Ishikawa (cell line): Measurements from ENCODE around the gene CFAP107.

Source experiments
- CEBPB ChIP-seq: IDR thresholded peaks from 2 replicates; pipeline ENCODE4 v1.6.1; 2012
- CREB1 ChIP-seq: IDR thresholded peaks from 2 replicates; pipeline ENCODE4 v1.6.1; 2012; ENCODE audit warnings: low read depth
- EGR1 ChIP-seq: IDR thresholded peaks from 2 replicates; pipeline ENCODE4 v1.6.1; 2012
- EP300 ChIP-seq: IDR thresholded peaks from 2 replicates; pipeline ENCODE4 v1.6.1; 2012; ENCODE audit warnings: borderline replicate concordance
- FOXM1 ChIP-seq: IDR thresholded peaks from 2 replicates; pipeline ENCODE4 v1.6.1; 2012; ENCODE audit warnings: low read depth, borderline replicate concordance
- MAX ChIP-seq: IDR thresholded peaks from 2 replicates; pipeline ENCODE4 v1.6.1; 2012
- NFIC ChIP-seq: IDR thresholded peaks from 2 replicates; pipeline ENCODE4 v1.6.1; 2012
- RAD21 ChIP-seq: IDR thresholded peaks from 2 replicates; pipeline ENCODE4 v1.6.1; 2012; ENCODE audit warnings: low read depth
- REST ChIP-seq: IDR thresholded peaks from 2 replicates; pipeline ENCODE4 v1.6.1; 2012; ENCODE audit warnings: low read depth, mild to moderate bottlenecking
- TAF1 ChIP-seq: IDR thresholded peaks from 2 replicates; pipeline ENCODE4 v1.6.1; 2012; ENCODE audit warnings: low read depth, mild to moderate bottlenecking
- TCF12 ChIP-seq: IDR thresholded peaks from 2 replicates; pipeline ENCODE4 v1.6.1; 2012; ENCODE audit warnings: low read depth
- TEAD4 ChIP-seq: IDR thresholded peaks from 2 replicates; pipeline ENCODE4 v1.6.1; 2012
- USF1 ChIP-seq: IDR thresholded peaks from 2 replicates; pipeline ENCODE4 v1.6.1; 2012
- YY1 ChIP-seq: IDR thresholded peaks from 2 replicates; pipeline ENCODE4 v1.6.1; 2012; ENCODE audit warnings: low read depth
- ZBTB7A ChIP-seq: IDR thresholded peaks from 2 replicates; pipeline ENCODE4 v1.6.1; 2012; ENCODE audit warnings: low read depth

CFAP107 gene

GRCh38 chr1:12712929-12713328, 33.1 kb upstream of the CFAP107 start:
- TF ChIP-seq ZBTB7A = no peak
- no peak for TF ChIP-seq NFIC
- TF ChIP-seq RAD21 = no peak
- no peak for TF ChIP-seq TCF12
- TF ChIP-seq FOXM1 = no peak
- no peak for TF ChIP-seq REST
- no peak for TF ChIP-seq EGR1
- no peak for TF ChIP-seq MAX
- TF ChIP-seq TEAD4 = no peak
- TF ChIP-seq CREB1 = no peak
- TF ChIP-seq YY1 = no peak
- no peak for TF ChIP-seq EP300
- TF ChIP-seq USF1 = no peak
- no peak for TF ChIP-seq TAF1

- TF ChIP-seq FOXM1 (no peak), EP300 (no peak), CEBPB (no peak), TEAD4 (no peak), NFIC (no peak), ZBTB7A (no peak), EGR1 (no peak), CREB1 (no peak), USF1 (no peak), REST (no peak), TCF12 (no peak)
Measured at GRCh38 chr1:12714710-12715475, 31.1 kb upstream of the CFAP107 start.

- TF ChIP-seq RAD21 (no peak), TEAD4 (no peak), TCF12 (no peak), CEBPB (no peak)
Measured at GRCh38 chr1:12715896-12716437, 30.0 kb upstream of the CFAP107 start, which contains the start of gene AADACL3. Gene AADACL3 (plus strand): TSS chr1:12716110. CDS start chr1:12716177, 67 bp downstream.

- no peak for TF ChIP-seq MAX
- no peak for TF ChIP-seq EP300
- no peak for TF ChIP-seq USF1
- TF ChIP-seq CREB1 = no peak
- TF ChIP-seq RAD21 = no peak
- no peak for TF ChIP-seq EGR1
- no peak for TF ChIP-seq ZBTB7A
- no peak for TF ChIP-seq TCF12
- no peak for TF ChIP-seq TAF1
- TF ChIP-seq YY1 = no peak
- TF ChIP-seq CEBPB = no peak
- TF ChIP-seq TEAD4 = no peak
- TF ChIP-seq NFIC = no peak
- TF ChIP-seq REST = no peak
- TF ChIP-seq FOXM1 = no peak
Measured at GRCh38 chr1:12717301-12717838, 28.6 kb upstream of the CFAP107 start.
